GM23248 (cell line): ENCODE measurements around the gene ITGA11.

Experiments
- EZH2 ChIP-seq: fragments of 200-600 bp; sonication (generic); IDR thresholded peaks from 2 replicates; pipeline ENCODE4 v1.6.1; 2018; ENCODE audit warnings: antibody characterized with exemption, mild to moderate bottlenecking; ENCODE audit not compliant: insufficient read depth, poor library complexity, severe bottlenecking
- EZH2phosphoT487 ChIP-seq: fragments of 200-600 bp; sonication (generic); IDR thresholded peaks from 2 replicates; pipeline ENCODE4 v1.6.1; 2018; ENCODE audit warnings: antibody characterized with exemption, moderate library complexity, mild to moderate bottlenecking, low read depth; ENCODE audit not compliant: insufficient read depth

GRCh38 chr15:68402432-68403160 lies 29.4 kb downstream of the ITGA11 start:
- TF ChIP-seq EZH2, result no peak
- no peak for TF ChIP-seq EZH2phosphoT487
